Neural progenitor cell (in vitro differentiated cells): ENCODE measurements around the gene TEAD1. TPM values are rescaled to one million over a fixed set of nuclear protein-coding genes. Genes with fewer than 3 reads are reported as not detected.
A peak's percentile ranks its signal among the peaks of the same experiment; 100 is the strongest.

Source experiments
- DNase-seq: peaks from one replicate; pipeline ENCODE4 v3.0.0-alpha.2; 2016; ENCODE audit warnings: low spot score
- H2AFZ ChIP-seq: fragments of 200-600 bp; sonication (generic); replicated peaks from 2 replicates; pipeline ENCODE4 v1.6.1; 2016; ENCODE audit warnings: antibody characterized with exemption
- H3F3A ChIP-seq: fragments of 200-600 bp; sonication (generic); 2 replicates; pipeline ENCODE4 v1.6.1; 2016; ENCODE audit warnings: antibody characterized with exemption, low read depth
- H3K27ac ChIP-seq: fragments of 200-600 bp; sonication (generic); 2 replicates; pipeline ENCODE4 v1.5.1; 2016; ENCODE audit warnings: mild to moderate bottlenecking
- H3K27me3 ChIP-seq: fragments of 200-600 bp; sonication (generic); 2 replicates; pipeline ENCODE4 v1.6.1; 2016; ENCODE audit warnings: mild to moderate bottlenecking, moderate library complexity
- H3K36me3 ChIP-seq: fragments of 200-600 bp; sonication (generic); 2 replicates; pipeline ENCODE4 v1.5.1; 2016
- H3K4me1 ChIP-seq: fragments of 200-600 bp; sonication (generic); 2 replicates; pipeline ENCODE4 v1.6.1; 2016; ENCODE audit warnings: mixed run types
- H3K4me2 ChIP-seq: fragments of 200-600 bp; sonication (generic); 2 replicates; pipeline ENCODE4 v1.6.1; 2016
- H3K4me3 ChIP-seq: fragments of 200-600 bp; sonication (generic); 2 replicates; pipeline ENCODE4 v1.5.1; 2016
- H3K79me2 ChIP-seq: fragments of 200-600 bp; sonication (generic); 2 replicates; pipeline ENCODE4 v1.6.1; 2016; ENCODE audit warnings: low read depth
- H3K9ac ChIP-seq: fragments of 200-600 bp; sonication (generic); 2 replicates; pipeline ENCODE4 v1.6.1; 2016
- H3K9me3 ChIP-seq: fragments of 200-600 bp; sonication (generic); 2 replicates; pipeline ENCODE4 v1.5.1; 2016; ENCODE audit warnings: low read depth
- H4K20me1 ChIP-seq: fragments of 200-600 bp; sonication (generic); 2 replicates; pipeline ENCODE4 v1.6.1; 2016; ENCODE audit warnings: low read depth
- H3K27ac Mint-ChIP-seq: 3 replicates; pipeline ENCODE4 v1.8.0; 2021; ENCODE audit warnings: mixed read lengths
- H3K27me3 Mint-ChIP-seq: 2 replicates; pipeline ENCODE4 v1.8.0; 2022; ENCODE audit warnings: low read depth, mild to moderate bottlenecking, inconsistent platforms, moderate library complexity, mixed read lengths; ENCODE audit not compliant: insufficient read depth
- H3K36me3 Mint-ChIP-seq: 3 replicates; pipeline ENCODE4 v1.8.0; 2021; ENCODE audit warnings: mixed read lengths
- H3K4me1 Mint-ChIP-seq: 3 replicates; pipeline ENCODE4 v1.8.0; 2021; ENCODE audit warnings: mixed read lengths
- H3K4me3 Mint-ChIP-seq: 3 replicates; pipeline ENCODE4 v1.8.0; 2021; ENCODE audit warnings: mild to moderate bottlenecking, moderate library complexity, mixed read lengths
- H3K9me3 Mint-ChIP-seq: 3 replicates; pipeline ENCODE4 v1.8.0; 2020; ENCODE audit warnings: mixed read lengths
- CTCF ChIP-seq: fragments of 200-600 bp; sonication (generic); IDR thresholded peaks from 2 replicates; pipeline ENCODE4 v1.5.1; 2017; ENCODE audit warnings: antibody characterized with exemption, mild to moderate bottlenecking
- EZH2 ChIP-seq: fragments of 200-600 bp; sonication (generic); IDR thresholded peaks from 2 replicates; pipeline ENCODE4 v1.6.1; 2017; ENCODE audit warnings: antibody characterized with exemption, mild to moderate bottlenecking, moderate library complexity
- EZH2phosphoT487 ChIP-seq: fragments of 200-600 bp; sonication (generic); IDR thresholded peaks from 2 replicates; pipeline ENCODE4 v1.6.1; 2017; ENCODE audit warnings: antibody characterized with exemption
- total RNA-seq: library from RNA; depleted of rRNA; stranded (reverse); fragments of >200 nt; gene quantifications from 2 replicates; pipeline ENCODE4 v1.2.3, GENCODE V29; 2015; ENCODE audit warnings: low replicate concordance

TEAD1 gene
- total RNA-seq, 1 donor from 2014 or later = 98.3 TPM

DNA sequence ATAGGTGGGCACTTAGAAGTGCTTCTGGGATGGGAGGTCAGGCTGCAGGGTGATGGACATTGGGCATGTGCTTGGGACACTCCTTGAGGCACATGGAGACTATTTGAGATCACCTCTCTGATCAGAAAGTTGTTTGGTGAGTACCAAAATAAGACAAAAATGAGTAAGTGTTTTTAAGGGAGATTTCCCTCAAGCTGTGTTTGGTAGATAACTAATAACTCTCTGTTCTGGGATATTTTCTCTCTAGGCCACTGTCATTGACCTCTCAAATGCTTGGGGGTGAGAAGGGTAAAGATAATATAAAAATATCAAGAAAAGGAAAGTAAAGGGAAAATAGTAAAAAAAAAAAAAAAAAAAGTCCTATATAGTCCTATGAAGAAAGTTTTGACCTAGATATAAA lies 117.8 kb downstream of the TEAD1 start:
- H3K36me3 Mint-ChIP-seq = peaks cover 10% of the 10 kb centered on the region
- H3K9me3 Mint-ChIP-seq = no peaks in the 10 kb centered on the region
- no peak for DNase-seq
- peaks cover 22% of the 10 kb centered on the region for H3K4me1 ChIP-seq
- H3K9ac ChIP-seq = no peak overlapping the region
- H4K20me1 ChIP-seq = peaks cover 83% of the 10 kb centered on the region
- no peak for TF ChIP-seq CTCF
- no peak overlapping the region for H3K4me2 ChIP-seq
- peaks cover 5% of the 10 kb centered on the region for H3F3A ChIP-seq
- peaks cover 2% of the 10 kb centered on the region for H3K27me3 Mint-ChIP-seq
- H2AFZ ChIP-seq = no peak overlapping the region
- no peaks in the 10 kb centered on the region for H3K9me3 ChIP-seq
- H3K27me3 ChIP-seq = no peaks in the 10 kb centered on the region
- peaks cover 100% of the 10 kb centered on the region for H3K79me2 ChIP-seq
- H3K36me3 ChIP-seq = no peaks in the 10 kb centered on the region
- no peak overlapping the region for H3K27ac Mint-ChIP-seq
- peaks cover 31% of the 10 kb centered on the region for H3K4me1 Mint-ChIP-seq
- H3K4me3 ChIP-seq = no peak overlapping the region
- no peak overlapping the region for H3K4me3 Mint-ChIP-seq
- no peak overlapping the region for H3K27ac ChIP-seq

GRCh38 chr11:12792590-12792989 lies 118.4 kb downstream of the TEAD1 start:
- Histone ChIP-seq H3K79me2 (peaks cover 100% of the 10 kb centered on the region), H3F3A (peaks cover 5% of the 10 kb centered on the region), H3K36me3 (no peaks in the 10 kb centered on the region), H3K4me3 (no peak overlapping the region), H3K4me2 (no peak overlapping the region), H3K27me3 (no peaks in the 10 kb centered on the region), H3K4me1 (peaks cover 18% of the 10 kb centered on the region), H3K9me3 (no peaks in the 10 kb centered on the region), H3K27ac (no peak overlapping the region), H3K9ac (no peak overlapping the region), H2AFZ (no peak overlapping the region), H4K20me1 (peaks cover 82% of the 10 kb centered on the region)
- no peak for TF ChIP-seq EZH2phosphoT487
- TF ChIP-seq EZH2 = no peak
- no peak for TF ChIP-seq CTCF
- Mint-ChIP-seq H3K9me3 (no peaks in the 10 kb centered on the region), H3K4me3 (no peak overlapping the region), H3K27me3 (peaks cover 3% of the 10 kb centered on the region), H3K4me1 (peaks cover 29% of the 10 kb centered on the region), H3K27ac (no peak overlapping the region), H3K36me3 (peaks cover 13% of the 10 kb centered on the region)
- no peak for DNase-seq

- Histone ChIP-seq H2AFZ (no peak overlapping the region), H3K4me3 (no peak overlapping the region), H3F3A (peaks cover 5% of the 10 kb centered on the region), H3K9ac (no peak overlapping the region), H3K36me3 (no peaks in the 10 kb centered on the region), H4K20me1 (peaks cover 81% of the 10 kb centered on the region), H3K4me1 (peaks cover 23% of the 10 kb centered on the region), H3K79me2 (peaks cover 100% of the 10 kb centered on the region), H3K27me3 (no peaks in the 10 kb centered on the region), H3K4me2 (no peak overlapping the region), H3K9me3 (no peaks in the 10 kb centered on the region), H3K27ac (peak overlapping the region; percentile 2)
- peaks cover 28% of the 10 kb centered on the region for H3K4me1 Mint-ChIP-seq
- no peaks in the 10 kb centered on the region for H3K9me3 Mint-ChIP-seq
- H3K4me3 Mint-ChIP-seq = no peak overlapping the region
- H3K27ac Mint-ChIP-seq = no peak overlapping the region
- peaks cover 2% of the 10 kb centered on the region for H3K27me3 Mint-ChIP-seq
- TF ChIP-seq CTCF = no peak
- TF ChIP-seq EZH2 = no peak
- TF ChIP-seq EZH2phosphoT487 = no peak
- no peak for DNase-seq
- peaks cover 16% of the 10 kb centered on the region for H3K36me3 Mint-ChIP-seq
Observed at GRCh38 chr11:12793065-12793464, 118.8 kb downstream of the TEAD1 start.
